Heart left ventricle (tissue), 16 donors: ENCODE results near the gene AKAP9. TPM values are rescaled to one million over a fixed set of nuclear protein-coding genes. Genes with fewer than 3 reads are reported as not detected.

Source experiments
- ATAC-seq, 4 donors: fragments of 200-7000 bp; cut with Tn5 transposase; one replicate each; pipeline ENCODE4 v1.9.1; 2020 to 2022; ENCODE audit warnings: moderate library complexity in 4 of 4, mild to moderate bottlenecking in 3 of 4, moderate number of reproducible peaks in 1 of 4
- DNase-seq, 5 donors: peaks; one replicate each; pipeline ENCODE4 v3.0.0-alpha.2; 2020
- H3K27ac ChIP-seq, 12 donors: fragments of 200-600 bp; sonication (generic) in 4 of 12; one replicate each; pipeline versions ENCODE4 v1.5.0 to v1.8.0; 2016 to 2022; ENCODE audit warnings: mild to moderate bottlenecking in 2 of 12
- H3K27me3 ChIP-seq, 9 donors: fragments of 200-600 bp; sonication (generic) in 2 of 9; one replicate each; pipeline versions ENCODE4 v1.5.1 to v1.8.0; 2016 to 2022; ENCODE audit warnings: mild to moderate bottlenecking in 3 of 9
- H3K36me3 ChIP-seq, 9 donors: fragments of 200-600 bp; sonication (generic) in 2 of 9; one replicate each; pipeline versions ENCODE4 v1.5.0 to v1.8.0; 2018 to 2022; ENCODE audit warnings: mild to moderate bottlenecking in 2 of 9
- H3K4me1 ChIP-seq, 12 donors: fragments of 200-600 bp; sonication (generic) in 4 of 12; one replicate each; pipeline versions ENCODE4 v1.5.0 to v1.8.0; 2016 to 2022; ENCODE audit warnings: mild to moderate bottlenecking in 3 of 12
- H3K4me3 ChIP-seq, 12 donors: fragments of 200-600 bp; sonication (generic) in 4 of 12; one replicate each; pipeline versions ENCODE4 v1.5.0 to v1.8.0; 2017 to 2022; ENCODE audit warnings: mild to moderate bottlenecking in 9 of 12, moderate library complexity in 4 of 12
- H3K9me3 ChIP-seq, 12 donors: fragments of 200-600 bp; sonication (generic) in 4 of 12; one replicate each; pipeline versions ENCODE4 v1.5.0 to v1.8.0; 2016 to 2022; ENCODE audit warnings: mild to moderate bottlenecking in 1 of 12
- POLR2A ChIP-seq, 2 donors: fragments of 450-650 bp; IDR thresholded peaks; one replicate each; pipeline ENCODE4 v1.6.1; 2017; ENCODE audit warnings: antibody characterized with exemption in 2 of 2, mild to moderate bottlenecking in 2 of 2, moderate library complexity in 2 of 2
- WGBS, 4 donors: extraction: QIAGEN DNeasy Blood & Tissue Kit in 2 of 4; methylation state at CpG; one replicate each; pipeline versions ENCODE4 v1.1.5 to v1.1.7; 2013 to 2018; 5-methylcytosine and 5-hydroxymethylcytosine counted together
- intact Hi-C, 10 donors: fragments of 100-400 bp; cut with DNase I; formaldehyde crosslinking; loops; one replicate each; pipeline versions ENCODE4 v1.11.1 to v1.14.2; 2022
- polyA plus RNA-seq, 2 donors: library from polyadenylated mRNA; stranded (reverse); fragments of 200-250 nt; gene quantifications; one replicate each; pipeline ENCODE4 v1.2.3, GENCODE V29; 2013
- total RNA-seq, 9 donors: library from RNA; depleted of rRNA in 2 of 9; stranded (reverse); fragments of >200 nt in 2 of 9; fragmentation: NEBNext Ultra II Directional in 3 of 9; extraction: Animal tissue kit (Norgen Biotek cat#: 25700) in 3 of 9; gene quantifications; one replicate each; pipeline versions ENCODE4 v1.1.0 to v1.2.4, GENCODE V29; 2016 to 2023
- TF ChIP-seq, protein P1 (sequence below), 12 donors: fragments of 200-600 bp; sonication (generic) in 4 of 12; IDR thresholded peaks; one replicate each; pipeline versions ENCODE4 v1.5.0 to v1.8.0; 2018 to 2022; ENCODE audit warnings: antibody characterized with exemption in 12 of 12, mild to moderate bottlenecking in 5 of 12
- donor health status: ischemic (EF 13 %, LVEDD 7.1; RV severe dilation, severe dysfunction).
- donor health status: healthy with polysubstance abuse.
- donor health status: DM: no; HTN: yes; CAD: no.
- donor health status: DM: no; HTN: no; CAD: no.
- donor health status: ischemic (EF 25% LVEDD 6.9; RV normal size, moderate dysfunction).
- donor health status: ischemic (EF 25% LVEDD 5.7; RV mildly dilated, moderate dysfunction).
- donor health status: healthy.
- donor health status: DM: yes; HTN: yes; CAD: no.
- donor health status: ischemic (EF 35%, LVEDD 5.7; RV mildly dilated, moderate dysfunction).
- donor health status: nonischemic (EF 11% LVEDD 7.7; RV severe dilation, severe dysfunction).
- donor health status: DM: yes; HTN: yes; CAD: no.
- donor health status: PGD.
- donor health status: ischemic (EF 29% LVEDD 5.4; RV normal size, mild dysfunction).
- donor health status: nonischemic (EF 23%, LVEDD 6.1; RV moderate dilation, normal function).

AKAP9 gene
- total and polyA plus RNA-seq, 11 donors: 13.2 to 58.6 (median 49.1) TPM

DNA sequence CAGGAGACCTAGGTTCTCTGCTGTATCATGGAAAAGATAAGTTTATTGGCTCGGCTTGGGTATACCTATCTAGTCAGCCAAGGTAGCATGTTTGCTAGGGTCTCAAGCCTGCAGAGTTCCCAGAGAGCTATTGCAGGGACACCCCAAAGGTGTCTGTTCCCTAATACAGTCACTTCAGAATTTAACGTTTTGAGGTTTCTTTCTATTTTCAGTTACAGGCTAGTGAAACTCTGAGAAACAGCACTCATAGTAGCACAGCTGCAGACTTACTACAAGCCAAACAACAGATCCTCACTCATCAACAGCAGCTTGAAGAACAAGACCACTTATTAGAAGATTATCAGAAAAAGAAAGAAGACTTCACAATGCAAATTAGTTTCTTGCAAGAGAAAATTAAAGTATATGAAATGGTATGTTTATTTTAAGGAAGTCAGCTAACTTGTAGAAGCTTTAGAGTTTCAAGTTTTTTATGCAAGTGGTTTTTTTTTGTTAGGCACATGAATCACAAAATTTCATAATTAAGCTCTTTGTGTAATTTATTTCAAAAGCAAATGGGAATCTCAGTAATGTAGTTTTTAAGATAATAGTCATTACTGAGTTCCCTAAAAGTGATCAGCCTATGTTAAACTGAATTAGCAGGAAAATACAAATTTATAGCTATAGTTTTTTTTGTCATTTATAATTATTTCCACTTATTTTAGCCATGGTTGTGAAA lies 54.9 kb downstream of the AKAP9 start:
- Histone ChIP-seq H3K9me3 (no peaks in the 10 kb centered on the region), H3K36me3 (peaks cover 0 to 76% (median 60%) of the 10 kb centered on the region in 9 donors), H3K27ac (no peak overlapping the region), H3K4me1 (peaks cover 0 to 14% (median 0%) of the 10 kb centered on the region in 12 donors), H3K27me3 (no peaks in the 10 kb centered on the region), H3K4me3 (no peak overlapping the region)
- DNase-seq: no peak
- intact Hi-C loops: no loop called here
- 65 to 85% (median 73%) methylated on average over 2 of the region's 2 CpGs for WGBS, 4 donors
- no peak for ATAC-seq
- TF ChIP-seq POLR2A (IDR thresholded peaks at IDR 0.05): no peak
- TF ChIP-seq, protein P1, sequence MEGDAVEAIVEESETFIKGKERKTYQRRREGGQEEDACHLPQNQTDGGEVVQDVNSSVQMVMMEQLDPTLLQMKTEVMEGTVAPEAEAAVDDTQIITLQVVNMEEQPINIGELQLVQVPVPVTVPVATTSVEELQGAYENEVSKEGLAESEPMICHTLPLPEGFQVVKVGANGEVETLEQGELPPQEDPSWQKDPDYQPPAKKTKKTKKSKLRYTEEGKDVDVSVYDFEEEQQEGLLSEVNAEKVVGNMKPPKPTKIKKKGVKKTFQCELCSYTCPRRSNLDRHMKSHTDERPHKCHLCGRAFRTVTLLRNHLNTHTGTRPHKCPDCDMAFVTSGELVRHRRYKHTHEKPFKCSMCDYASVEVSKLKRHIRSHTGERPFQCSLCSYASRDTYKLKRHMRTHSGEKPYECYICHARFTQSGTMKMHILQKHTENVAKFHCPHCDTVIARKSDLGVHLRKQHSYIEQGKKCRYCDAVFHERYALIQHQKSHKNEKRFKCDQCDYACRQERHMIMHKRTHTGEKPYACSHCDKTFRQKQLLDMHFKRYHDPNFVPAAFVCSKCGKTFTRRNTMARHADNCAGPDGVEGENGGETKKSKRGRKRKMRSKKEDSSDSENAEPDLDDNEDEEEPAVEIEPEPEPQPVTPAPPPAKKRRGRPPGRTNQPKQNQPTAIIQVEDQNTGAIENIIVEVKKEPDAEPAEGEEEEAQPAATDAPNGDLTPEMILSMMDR (IDR thresholded peaks at IDR 0.05): no peak

GRCh38 chr7:91999631-92000565 lies 59.2 kb downstream of the AKAP9 start:
- DNase-seq (no peak), ATAC-seq (peak; percentile 77 to 89 (median 78))
- H3K4me3 ChIP-seq: no peak overlapping the region
- H3K36me3 ChIP-seq: peaks cover 0 to 76% (median 42%) of the 10 kb centered on the region in 9 donors
- H3K27ac ChIP-seq: peak overlapping the region in 11 of 12 donors; percentile 17 to 69 (median 44)
- 44 to 58% (median 53%) methylated on average over 2 of the region's 2 CpGs for WGBS, 4 donors
- no peak for TF ChIP-seq POLR2A (IDR thresholded peaks at IDR 0.05)
- TF ChIP-seq, protein P1 (IDR thresholded peaks at IDR 0.05): no peak
- no peaks in the 10 kb centered on the region for H3K27me3 ChIP-seq
- intact Hi-C loops: loop anchor here in 1 of 10 donors (10.0 kb wide), 1 partner anchor 65 kb away; no protein-coding TSS in a partner anchor
- H3K4me1 ChIP-seq: peaks cover 0 to 15% (median 0%) of the 10 kb centered on the region in 12 donors
- peaks cover 0 to 7% (median 0%) of the 10 kb centered on the region in 12 donors for H3K9me3 ChIP-seq

GRCh38 chr7:92002720-92003119 lies 62.1 kb downstream of the AKAP9 start:
- TF ChIP-seq, protein P1 (IDR thresholded peaks at IDR 0.05): no peak
- no peak for TF ChIP-seq POLR2A (IDR thresholded peaks at IDR 0.05)
- 93 to 98% (median 96%) methylated on average over 1 of the region's 1 CpG for WGBS, 4 donors
- H3K27ac ChIP-seq: no peak overlapping the region
- H3K4me1 ChIP-seq: peaks cover 0 to 15% (median 0%) of the 10 kb centered on the region in 12 donors
- ATAC-seq (no peak), DNase-seq (no peak)
- H3K9me3 ChIP-seq: peaks cover 0 to 7% (median 0%) of the 10 kb centered on the region in 12 donors
- H3K36me3 ChIP-seq: peaks cover 0 to 71% (median 33%) of the 10 kb centered on the region in 9 donors
- no peaks in the 10 kb centered on the region for H3K27me3 ChIP-seq
- H3K4me3 ChIP-seq: no peak overlapping the region
- intact Hi-C loops: loop anchor here in 1 of 10 donors (10.0 kb wide), 1 partner anchor 62 kb away; no protein-coding TSS in a partner anchor
